ENCODE data around the gene OFD1.
"Not testable (repeated sequence)": the region's sequence is repeated elsewhere in the genome, so short reads cannot be mapped to it uniquely, and the experiment has no call there.

OFD1 gene

GRCh38 chrX:13721819-13722519 is 12.6 kb upstream of the OFD1 start:
- no peak overlapping the region for H3K9ac ChIP-seq
- no peak for TF ChIP-seq Cebpa-rat (IDR thresholded peaks at IDR 0.05)
- H3K36me3 ChIP-seq: peaks cover 70% of the 10 kb centered on the region
- H3K4me3 ChIP-seq: no peak overlapping the region
- H3K4me2 ChIP-seq: peak overlapping the region; percentile 11
- no peak overlapping the region for H3K27ac ChIP-seq
- peaks cover 86% of the 10 kb centered on the region for H4K20me1 ChIP-seq
- H3K4me1 ChIP-seq: peaks cover 12% of the 10 kb centered on the region
- H3K27me3 ChIP-seq: no peaks in the 10 kb centered on the region
- H3K9me3 ChIP-seq: peaks cover 28% of the 10 kb centered on the region

- H4K20me1 ChIP-seq: peaks cover 58% of the 10 kb centered on the region
- H3K36me3 ChIP-seq: peaks cover 48% of the 10 kb centered on the region
- H3K4me1 ChIP-seq: peaks cover 12% of the 10 kb centered on the region
- H3K4me2 ChIP-seq, H3K9ac ChIP-seq, H3K27ac ChIP-seq, H3K27me3 ChIP-seq, H3K4me3 ChIP-seq: not testable (repeated sequence)
- peaks cover 47% of the 10 kb centered on the region for H3K9me3 ChIP-seq
Measured at GRCh38 chrX:13724878-13725277, 9.7 kb upstream of the OFD1 start.

GRCh38 chrX:13726583-13726982 is 8.0 kb upstream of the OFD1 start:
- not testable (repeated sequence) for H3K27me3 ChIP-seq

GRCh38 chrX:13730523-13730922 is 4.0 kb upstream of the OFD1 start:
- peaks cover 30% of the 10 kb centered on the region for H3K9me3 ChIP-seq
- not testable (repeated sequence) for H3K36me3 ChIP-seq, H3K27ac ChIP-seq

More at GRCh38 chrX:13726583-13726982, 8.0 kb upstream of the OFD1 start:
- Histone ChIP-seq H3K36me3 (peaks cover 32% of the 10 kb centered on the region), H3K4me1 (peaks cover 12% of the 10 kb centered on the region), H3K9me3 (peaks cover 52% of the 10 kb centered on the region), H4K20me1 (peaks cover 41% of the 10 kb centered on the region)
- not testable (repeated sequence) for H3K27ac ChIP-seq, H3K4me2 ChIP-seq, H3K9ac ChIP-seq, H3K4me3 ChIP-seq

GRCh38 chrX:13732246-13733067 is 2.1 kb upstream of the OFD1 start:
- H3K4me2 ChIP-seq: peak overlapping the region; percentile 91

More at GRCh38 chrX:13730523-13730922, 4.0 kb upstream of the OFD1 start:
- H4K20me1 ChIP-seq, H3K27me3 ChIP-seq, H3K4me2 ChIP-seq, H3K4me3 ChIP-seq, H3K9ac ChIP-seq: not testable (repeated sequence)
- H3K4me1 ChIP-seq: peaks cover 25% of the 10 kb centered on the region

GRCh38 chrX:13733506-13733905 is 1.0 kb upstream of the OFD1 start:
- peak overlapping the region; percentile 93 for H3K9ac ChIP-seq
- H3K27me3 ChIP-seq: peaks cover 9% of the 10 kb centered on the region; the same call in 1 of the 2 replicates
- H4K20me1 ChIP-seq: peaks cover 5% of the 10 kb centered on the region; the same call in 1 of the 2 replicates
- H3K4me3 ChIP-seq: peak overlapping the region; percentile 83
- no peak for TF ChIP-seq Cebpa-rat (IDR thresholded peaks at IDR 0.05)
- peak overlapping the region; percentile 91 for H3K4me2 ChIP-seq
- 0 out of 2 replicates have a peak, but pooled peaks cover 4% of the 10 kb centered on the region for H3K36me3 ChIP-seq
- peaks cover 31% of the 10 kb centered on the region for H3K4me1 ChIP-seq
- peaks cover 11% of the 10 kb centered on the region; the same call in 1 of the 2 replicates for H3K9me3 ChIP-seq
- peak overlapping the region; percentile 96 for H3K27ac ChIP-seq

More at GRCh38 chrX:13732246-13733067, 2.1 kb upstream of the OFD1 start:
- Histone ChIP-seq H3K9me3 (peaks cover 19% of the 10 kb centered on the region; the same call in 1 of the 2 replicates), H3K9ac (peak overlapping the region; percentile 93), H3K27ac (peak overlapping the region; percentile 96), H3K36me3 (0 out of 2 replicates have a peak, but pooled peaks cover 7% of the 10 kb centered on the region), H4K20me1 (no peaks in the 10 kb centered on the region), H3K4me1 (peaks cover 25% of the 10 kb centered on the region), H3K27me3 (peaks cover 9% of the 10 kb centered on the region; the same call in 1 of the 2 replicates), H3K4me3 (peak overlapping the region; percentile 83)
- TF ChIP-seq Cebpa-rat (IDR thresholded peaks at IDR 0.05): no peak

GRCh38 chrX:13741695-13742094 is 7.1 kb downstream of the OFD1 start:
- H3K9ac ChIP-seq: peak overlapping the region; percentile 58
- H3K9me3 ChIP-seq: no peaks in the 10 kb centered on the region; the same call in 1 of the 2 replicates
- peak overlapping the region; percentile 74 for H3K4me2 ChIP-seq

GRCh38 chrX:13742397-13743176 is 8.0 kb downstream of the OFD1 start:
- H3K9me3 ChIP-seq: no peaks in the 10 kb centered on the region; the same call in 1 of the 2 replicates

More at GRCh38 chrX:13741695-13742094, 7.1 kb downstream of the OFD1 start:
- TF ChIP-seq Cebpa-rat (IDR thresholded peaks at IDR 0.05): no peak
- Histone ChIP-seq H3K27me3 (peaks cover 8% of the 10 kb centered on the region; the same call in 1 of the 2 replicates), H4K20me1 (peaks cover 13% of the 10 kb centered on the region), H3K4me3 (no peak overlapping the region), H3K4me1 (peaks cover 53% of the 10 kb centered on the region), H3K27ac (peak overlapping the region; percentile 47), H3K36me3 (peaks cover 45% of the 10 kb centered on the region)

GRCh38 chrX:13747836-13748235 is 13.3 kb downstream of the OFD1 start:
- Histone ChIP-seq H3K36me3 (peaks cover 66% of the 10 kb centered on the region), H3K27ac (0 out of 2 replicates have a peak overlapping the region, but pooled peaks have one; percentile 22), H3K4me2 (no peak overlapping the region), H3K4me3 (no peak overlapping the region), H3K9me3 (no peaks in the 10 kb centered on the region), H3K4me1 (peaks cover 48% of the 10 kb centered on the region), H3K9ac (no peak overlapping the region), H4K20me1 (peaks cover 24% of the 10 kb centered on the region), H3K27me3 (peaks cover 11% of the 10 kb centered on the region; the same call in 1 of the 2 replicates)
- TF ChIP-seq Cebpa-rat (IDR thresholded peaks at IDR 0.05): no peak

More at GRCh38 chrX:13742397-13743176, 8.0 kb downstream of the OFD1 start:
- H3K4me2 ChIP-seq: peak overlapping the region; percentile 74
- peak overlapping the region; percentile 36; the same call in 1 of the 2 replicates for H3K4me3 ChIP-seq
- H4K20me1 ChIP-seq: peaks cover 22% of the 10 kb centered on the region
- peak overlapping the region; percentile 55 for H3K27ac ChIP-seq
- H3K4me1 ChIP-seq: peaks cover 61% of the 10 kb centered on the region
- H3K9ac ChIP-seq: peak overlapping the region; percentile 53; the same call in 1 of the 2 replicates
- no peak for TF ChIP-seq Cebpa-rat (IDR thresholded peaks at IDR 0.05)
- peaks cover 13% of the 10 kb centered on the region; the same call in 1 of the 2 replicates for H3K27me3 ChIP-seq
- peaks cover 54% of the 10 kb centered on the region for H3K36me3 ChIP-seq

All from BLaER1 (cell line).